WTC11 (cell line): ENCODE results near the gene MALAT1. TPM values are rescaled to one million over a fixed set of nuclear protein-coding genes. Genes with fewer than 3 reads are reported as not detected.

Experiments used
- ATAC-seq: fragments of 200-7000 bp; cut with Tn5 transposase; 2 replicates; pipeline ENCODE4 v1.10.0; 2021; ENCODE audit warnings: mild to moderate bottlenecking, moderate library complexity
- CTCF ChIA-PET: fragments of 300-600 bp; sonication (Branson Sonifier 250); formaldehyde crosslinking; loops from one replicate; lab custom pipeline; 2021; ENCODE audit warnings: antibody characterized with exemption; lab: Charles Lee
- POLR2A ChIA-PET: fragments of 350-600 bp; sonication (Branson Sonifier 250); formaldehyde crosslinking; loops from one replicate; lab custom pipeline; 2021; ENCODE audit warnings: antibody characterized with exemption; lab: Charles Lee
- DNase-seq: peaks from one replicate; pipeline ENCODE4 v3.0.0; 2021; ENCODE audit warnings: low spot score
- H3K27ac Mint-ChIP-seq: 2 replicates; pipeline ENCODE4 v1.8.0; 2021; ENCODE audit warnings: mixed read lengths
- H3K27me3 Mint-ChIP-seq: 2 replicates; pipeline ENCODE4 v1.8.0; 2021; ENCODE audit warnings: low read depth, mild to moderate bottlenecking, moderate library complexity, mixed read lengths
- H3K36me3 Mint-ChIP-seq: 2 replicates; pipeline ENCODE4 v1.8.0; 2021; ENCODE audit warnings: mixed read lengths
- H3K4me1 Mint-ChIP-seq: 2 replicates; pipeline ENCODE4 v1.8.0; 2022; ENCODE audit warnings: mixed read lengths
- H3K4me3 Mint-ChIP-seq: 2 replicates; pipeline ENCODE4 v1.8.0; 2021; ENCODE audit warnings: mild to moderate bottlenecking, moderate library complexity, mixed read lengths
- H3K9me3 Mint-ChIP-seq: 2 replicates; pipeline ENCODE4 v1.8.0; 2021; ENCODE audit warnings: mixed read lengths
- ATF6 ChIP-seq: sonication (generic); formaldehyde crosslinking; IDR thresholded peaks from 2 replicates; pipeline ENCODE4 v1.8.1; 2023; ENCODE audit warnings: mild to moderate bottlenecking, missing genetic modification reagents
- CREM ChIP-seq: sonication (generic); formaldehyde crosslinking; IDR thresholded peaks from 2 replicates; pipeline ENCODE4 v1.8.1; 2022; ENCODE audit warnings: mild to moderate bottlenecking, missing genetic modification reagents, moderate library complexity
- EMX1 ChIP-seq: fragments of 250-450 bp; sonication (Bioruptor Pico); IDR thresholded peaks from 2 replicates; pipeline ENCODE4 v1.8.0; 2021; ENCODE audit warnings: mild to moderate bottlenecking
- ERG ChIP-seq: fragments of 250-450 bp; sonication (Bioruptor Pico); IDR thresholded peaks from 2 replicates; pipeline ENCODE4 v1.8.0; 2021; ENCODE audit warnings: mild to moderate bottlenecking
- FOXP1 ChIP-seq: sonication (generic); formaldehyde crosslinking; IDR thresholded peaks from 2 replicates; pipeline ENCODE4 v1.8.0; 2022; ENCODE audit warnings: missing genetic modification reagents, mild to moderate bottlenecking, moderate library complexity, borderline replicate concordance
- GABPB1 ChIP-seq: sonication (generic); formaldehyde crosslinking; IDR thresholded peaks from 2 replicates; pipeline ENCODE4 v1.8.1; 2023; ENCODE audit warnings: mild to moderate bottlenecking, missing genetic modification reagents
- GTF2I ChIP-seq: fragments of 250-450 bp; sonication (Bioruptor Pico); conservative IDR thresholded peaks from 2 replicates; pipeline ENCODE4 v1.4.0; 2021; ENCODE audit warnings: mild to moderate bottlenecking
- HMGA2 ChIP-seq: fragments of 250-450 bp; sonication (Bioruptor Pico); IDR thresholded peaks from 2 replicates; pipeline ENCODE4 v1.4.0; 2021; ENCODE audit warnings: mild to moderate bottlenecking, moderate library complexity
- HMGXB4 ChIP-seq: sonication (generic); formaldehyde crosslinking; IDR thresholded peaks from 2 replicates; pipeline ENCODE4 v1.8.1; 2023; ENCODE audit warnings: mild to moderate bottlenecking, moderate library complexity, missing genetic modification reagents
- JUN ChIP-seq: sonication (generic); formaldehyde crosslinking; IDR thresholded peaks from 2 replicates; pipeline ENCODE4 v1.8.0; 2023; ENCODE audit warnings: mild to moderate bottlenecking, missing genetic modification reagents
- MXD4 ChIP-seq: fragments of 250-450 bp; sonication (Bioruptor Pico); IDR thresholded peaks from 2 replicates; pipeline ENCODE4 v1.8.0; 2021; ENCODE audit warnings: mild to moderate bottlenecking, moderate library complexity, borderline replicate concordance
- NFATC4 ChIP-seq: fragments of 250-450 bp; sonication (Bioruptor Pico); IDR thresholded peaks from 2 replicates; pipeline ENCODE4 v1.9.0; 2021; ENCODE audit warnings: mild to moderate bottlenecking
- NFE2L1 ChIP-seq: sonication (generic); formaldehyde crosslinking; IDR thresholded peaks from 2 replicates; pipeline ENCODE4 v1.8.1; 2023; ENCODE audit warnings: missing genetic modification reagents
- PREB ChIP-seq: sonication (generic); formaldehyde crosslinking; IDR thresholded peaks from 2 replicates; pipeline ENCODE4 v1.8.1; 2022; ENCODE audit warnings: mild to moderate bottlenecking, missing genetic modification reagents, moderate library complexity, borderline replicate concordance
- PRRX2 ChIP-seq: fragments of 250-450 bp; sonication (Bioruptor Pico); IDR thresholded peaks from 2 replicates; pipeline ENCODE4 v1.8.0; 2021; ENCODE audit warnings: mild to moderate bottlenecking
- TEAD4 ChIP-seq: sonication (generic); formaldehyde crosslinking; IDR thresholded peaks from 2 replicates; pipeline ENCODE4 v1.8.0; 2022; ENCODE audit warnings: mild to moderate bottlenecking, missing genetic modification reagents
- ZNF121 ChIP-seq: sonication (generic); formaldehyde crosslinking; IDR thresholded peaks from 2 replicates; pipeline ENCODE4 v1.8.0; 2023; ENCODE audit warnings: missing genetic modification reagents
- ZNF281 ChIP-seq: sonication (generic); formaldehyde crosslinking; IDR thresholded peaks from 2 replicates; pipeline ENCODE4 v1.8.0; 2023; ENCODE audit warnings: mild to moderate bottlenecking, missing genetic modification reagents
- ZNF396 ChIP-seq: fragments of 250-450 bp; sonication (Bioruptor Pico); IDR thresholded peaks from 2 replicates; pipeline ENCODE4 v1.8.0; 2021; ENCODE audit warnings: mild to moderate bottlenecking, moderate library complexity, borderline replicate concordance
- ZNF512 ChIP-seq: sonication (generic); formaldehyde crosslinking; IDR thresholded peaks from 2 replicates; pipeline ENCODE4 v1.8.1; 2022; ENCODE audit warnings: missing genetic modification reagents, borderline replicate concordance
- ZNF671 ChIP-seq: fragments of 250-450 bp; sonication (Bioruptor Pico); IDR thresholded peaks from 2 replicates; pipeline ENCODE4 v1.8.0; 2021; ENCODE audit warnings: mild to moderate bottlenecking
- total RNA-seq: library from RNA; stranded (reverse); gene quantifications from 3 replicates; pipeline ENCODE4 v1.2.3, GENCODE V29; 2021

Gene MALAT1
- total RNA-seq, 1 experiment from 2014 or later = 1,830 TPM

- TF ChIP-seq ZNF512 = no peak
- TF ChIP-seq PRRX2 (CRISPR knock-in tag) = no peak
- TF ChIP-seq GABPB1 = no peak
- TF ChIP-seq, all 79 proteins: peak for 0
These were observed 1.0 kb downstream of the MALAT1 start (continued) for GRCh38 chr11:65499713-65500386.

GRCh38 chr11:65500387-65501185 is 1.7 kb downstream of the MALAT1 start:
- Mint-ChIP-seq H3K27ac (no peak overlapping the region), H3K4me1 (peaks cover 41% of the 10 kb centered on the region), H3K27me3 (no peaks in the 10 kb centered on the region), H3K36me3 (no peaks in the 10 kb centered on the region; the same call in 1 of the 2 replicates), H3K4me3 (no peak overlapping the region), H3K9me3 (no peaks in the 10 kb centered on the region)
- DNase-seq (no peak), ATAC-seq (no peak)
- CTCF ChIA-PET = interaction anchor here (0.8 to 4.8 kb wide), 6 partner anchors 13 to 84 kb away, joined by 3 to 47 read pairs (median 4); no protein-coding TSS in a partner anchor
- POLR2A ChIA-PET = interaction anchor here (0.6 to 8.3 kb wide), 20 partner anchors 8 to 1876 kb away, joined by 3 to 502 read pairs (median 5); partner anchors contain the start of genes CAPN1, FAM89B, NEAT1 and POLA2
- TF ChIP-seq CREM (CRISPR knock-in tag) (no peak), PREB (CRISPR knock-in tag) (no peak), NFE2L1 (no peak), MXD4 (CRISPR knock-in tag) (no peak), FOXP1 (CRISPR knock-in tag) (no peak), ERG (CRISPR knock-in tag) (peak; percentile 80; the same call in 1 of the 2 replicates), GTF2I (no peak), ZNF281 (CRISPR knock-in tag) (no peak), ZNF121 (CRISPR knock-in tag) (no peak), ZNF396 (CRISPR knock-in tag) (no peak), JUN (CRISPR knock-in tag) (0 out of 2 replicates have a peak, but pooled peaks have one; percentile 29), ATF6 (CRISPR knock-in tag) (no peak), HMGXB4 (CRISPR knock-in tag) (no peak), TEAD4 (CRISPR knock-in tag) (no peak), HMGA2 (CRISPR knock-in tag) (no peak), ZNF671 (CRISPR knock-in tag) (peak; percentile 60; the same call in 1 of the 2 replicates), EMX1 (CRISPR knock-in tag) (no peak; the same call in 1 of the 2 replicates), PRRX2 (CRISPR knock-in tag) (peak; percentile 57), GABPB1 (no peak), ZNF512 (0 out of 2 replicates have a peak, but pooled peaks have one; percentile 47), NFATC4 (CRISPR knock-in tag) (peak; percentile 48; the same call in 1 of the 2 replicates)
